HUES6 (cell line): ENCODE results near the gene FGFRL1.

ENCODE experiments used
- H3K27ac ChIP-seq: 2 replicates; pipeline ENCODE4 v1.7.0; 2013; ENCODE audit warnings: low read depth, mild to moderate bottlenecking, low read length, inconsistent platforms
- H3K27me3 ChIP-seq: 2 replicates; pipeline ENCODE4 v1.6.1; 2013; ENCODE audit warnings: low read length; ENCODE audit not compliant: control insufficient read depth, insufficient read depth
- H3K36me3 ChIP-seq: 2 replicates; pipeline ENCODE4 v1.6.1; 2013; ENCODE audit warnings: low read length; ENCODE audit not compliant: control insufficient read depth, insufficient read depth
- H3K4me1 ChIP-seq: 2 replicates; pipeline ENCODE4 v1.6.1; 2013; ENCODE audit warnings: low read length; ENCODE audit not compliant: control insufficient read depth, insufficient read depth
- H3K4me3 ChIP-seq: 2 replicates; pipeline ENCODE4 v1.5.1; 2013; ENCODE audit warnings: low read depth, low read length
- H3K9ac ChIP-seq: one replicate; pipeline ENCODE4 v1.6.1; 2013; ENCODE audit warnings: mild to moderate bottlenecking, low read length
- H3K9me3 ChIP-seq: 2 replicates; pipeline ENCODE4 v1.6.1; 2013; ENCODE audit warnings: low read depth, low read length; ENCODE audit not compliant: control insufficient read depth, insufficient read depth

FGFRL1 gene

GRCh38 chr4:1004557-1005485, 6.6 kb upstream of the FGFRL1 start:
- H3K9ac ChIP-seq = no peak overlapping the region
- H3K27me3 ChIP-seq = peaks cover 95% of the 10 kb centered on the region

DNA sequence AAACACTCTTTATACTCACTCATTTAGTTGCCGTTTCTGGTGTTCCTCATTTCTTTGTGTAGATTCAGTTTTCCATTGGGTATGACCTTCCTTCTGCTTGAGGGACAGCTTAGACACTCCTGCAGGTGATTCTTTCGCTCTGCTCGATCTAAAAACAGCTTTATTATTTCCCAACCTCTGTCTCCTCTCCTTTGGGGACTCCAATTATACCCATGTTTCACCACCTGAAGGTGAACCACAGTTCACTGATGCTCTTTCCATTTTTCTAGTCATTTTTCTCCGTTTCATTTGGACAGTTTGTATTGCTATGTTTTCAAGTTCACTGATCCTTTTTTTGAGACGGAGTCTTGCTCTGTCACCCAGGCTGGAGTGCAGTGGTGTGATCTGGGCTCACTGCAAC, 4.6 kb upstream of the FGFRL1 start:
- H3K36me3 ChIP-seq = no peaks in the 10 kb centered on the region
- H3K9me3 ChIP-seq = peaks cover 3% of the 10 kb centered on the region; the same call in 1 of the 2 replicates
- peaks cover 88% of the 10 kb centered on the region for H3K27me3 ChIP-seq
- H3K4me1 ChIP-seq = peaks cover 22% of the 10 kb centered on the region
- no peak overlapping the region for H3K27ac ChIP-seq
- H3K9ac ChIP-seq = no peak overlapping the region
- H3K4me3 ChIP-seq = no peak overlapping the region

More at GRCh38 chr4:1004557-1005485, 6.6 kb upstream of the FGFRL1 start:
- peaks cover 13% of the 10 kb centered on the region for H3K4me1 ChIP-seq
- H3K4me3 ChIP-seq = no peak overlapping the region
- no peak overlapping the region for H3K27ac ChIP-seq
- H3K9me3 ChIP-seq = peaks cover 3% of the 10 kb centered on the region; the same call in 1 of the 2 replicates
- no peaks in the 10 kb centered on the region for H3K36me3 ChIP-seq

DNA sequence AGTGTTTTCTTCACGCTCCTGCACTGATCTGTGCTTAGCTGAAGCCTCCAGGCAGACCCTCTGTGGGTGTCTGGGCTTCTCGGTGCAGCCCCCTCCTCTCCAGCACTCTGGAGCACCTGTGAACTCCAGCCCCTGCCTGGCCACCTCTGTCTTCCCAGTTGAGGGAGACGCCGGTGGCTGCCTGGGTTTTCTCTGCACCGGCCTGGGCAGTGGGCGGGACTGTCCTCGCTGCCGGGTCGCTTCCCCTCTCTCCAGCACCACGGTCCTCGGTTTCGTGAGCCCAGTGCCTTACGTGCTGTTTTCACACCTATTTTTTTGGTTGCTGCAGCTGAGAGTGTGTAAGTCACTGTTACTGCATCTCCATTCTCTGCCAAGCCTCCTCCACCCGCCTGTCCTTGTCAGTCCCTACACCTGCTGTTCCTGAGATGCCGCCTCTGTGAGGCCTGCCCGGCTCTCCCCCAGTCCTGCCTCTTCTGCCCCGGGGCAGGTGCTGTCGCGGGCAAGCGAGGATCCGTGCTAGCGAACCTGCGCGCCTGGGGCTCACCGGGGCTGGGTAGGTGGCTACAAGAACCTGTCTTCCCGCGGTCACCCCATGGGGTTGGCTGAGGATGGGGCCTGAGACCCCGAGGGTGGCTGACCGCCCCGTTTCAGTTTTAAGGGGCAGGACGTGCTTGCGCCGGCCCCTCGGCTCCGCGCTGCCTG, 2.4 kb upstream of the FGFRL1 start:
- Histone ChIP-seq H3K36me3 (no peaks in the 10 kb centered on the region), H3K27me3 (peaks cover 83% of the 10 kb centered on the region), H3K9me3 (peaks cover 3% of the 10 kb centered on the region; the same call in 1 of the 2 replicates), H3K9ac (peak overlapping the region; percentile 16), H3K4me3 (peak overlapping the region; percentile 41), H3K4me1 (peaks cover 15% of the 10 kb centered on the region), H3K27ac (no peak overlapping the region)

- H3K36me3 ChIP-seq = no peaks in the 10 kb centered on the region
- H3K27ac ChIP-seq = no peak overlapping the region
- peaks cover 3% of the 10 kb centered on the region; the same call in 1 of the 2 replicates for H3K9me3 ChIP-seq
- peaks cover 15% of the 10 kb centered on the region for H3K4me1 ChIP-seq
- peak overlapping the region; percentile 77 for H3K4me3 ChIP-seq
- peak overlapping the region; percentile 33 for H3K9ac ChIP-seq
- peaks cover 80% of the 10 kb centered on the region for H3K27me3 ChIP-seq
These were observed 1.7 kb upstream of the FGFRL1 start for GRCh38 chr4:1009542-1010394.

GRCh38 chr4:1010395-1011021, 918 bp upstream of the FGFRL1 start:
- H3K9ac ChIP-seq = no peak overlapping the region

GRCh38 chr4:1011666-1012033, 224 bp downstream of the FGFRL1 start:
- Histone ChIP-seq H3K4me1 (peaks cover 19% of the 10 kb centered on the region), H3K27ac (no peak overlapping the region), H3K9me3 (peaks cover 3% of the 10 kb centered on the region; the same call in 1 of the 2 replicates), H3K27me3 (peaks cover 62% of the 10 kb centered on the region), H3K9ac (no peak overlapping the region), H3K4me3 (no peak overlapping the region), H3K36me3 (no peaks in the 10 kb centered on the region)

More at GRCh38 chr4:1010395-1011021, 918 bp upstream of the FGFRL1 start:
- H3K9me3 ChIP-seq = peaks cover 3% of the 10 kb centered on the region; the same call in 1 of the 2 replicates
- peak overlapping the region; percentile 77 for H3K4me3 ChIP-seq
- H3K27ac ChIP-seq = no peak overlapping the region
- H3K4me1 ChIP-seq = peaks cover 19% of the 10 kb centered on the region
- peaks cover 73% of the 10 kb centered on the region for H3K27me3 ChIP-seq
- H3K36me3 ChIP-seq = no peaks in the 10 kb centered on the region

DNA sequence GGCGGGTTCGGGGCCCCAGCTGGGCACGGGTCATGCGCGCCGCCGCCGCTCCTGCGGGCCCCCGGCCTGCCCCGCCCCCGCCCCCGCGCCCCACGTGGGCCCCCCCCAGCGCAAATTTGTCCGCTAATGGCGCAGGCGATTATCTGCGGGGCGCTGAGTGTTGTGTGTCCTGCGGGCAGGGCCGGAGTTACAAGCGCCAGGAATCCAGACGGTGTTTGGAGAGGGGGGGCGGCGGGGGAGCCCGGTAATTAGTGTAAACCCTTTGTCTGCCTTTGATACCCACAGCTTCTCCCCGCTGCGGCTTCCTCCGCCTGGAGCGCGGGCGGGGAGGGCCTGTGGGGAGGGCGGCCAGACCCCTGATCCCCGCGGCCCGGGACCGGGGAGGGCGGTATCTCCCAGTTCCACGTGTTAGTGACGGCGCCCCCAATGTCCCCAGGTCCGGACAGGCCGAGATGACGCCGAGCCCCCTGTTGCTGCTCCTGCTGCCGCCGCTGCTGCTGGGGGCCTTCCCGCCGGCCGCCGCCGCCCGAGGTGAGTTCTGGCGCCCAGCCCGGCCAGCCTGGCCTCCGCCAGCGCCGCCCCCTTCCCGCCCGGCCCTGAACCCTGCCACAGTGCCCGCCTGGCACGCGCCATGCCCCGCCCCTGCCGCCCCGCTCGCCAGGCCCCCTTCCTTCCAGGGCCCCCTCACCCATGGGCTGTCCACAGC, 761 bp downstream of the FGFRL1 start:
- H3K27me3 ChIP-seq = peaks cover 57% of the 10 kb centered on the region
- no peaks in the 10 kb centered on the region for H3K36me3 ChIP-seq
- H3K4me1 ChIP-seq = peaks cover 19% of the 10 kb centered on the region
- H3K27ac ChIP-seq = no peak overlapping the region
- H3K9ac ChIP-seq = peak overlapping the region; percentile 12
- H3K4me3 ChIP-seq = peak overlapping the region; percentile 60
- H3K9me3 ChIP-seq = no peaks in the 10 kb centered on the region

- Histone ChIP-seq H3K27ac (no peak overlapping the region), H3K4me1 (peaks cover 26% of the 10 kb centered on the region), H3K4me3 (no peak overlapping the region), H3K36me3 (no peaks in the 10 kb centered on the region), H3K9me3 (no peaks in the 10 kb centered on the region), H3K27me3 (peaks cover 44% of the 10 kb centered on the region), H3K9ac (peak overlapping the region; percentile 5)
These were observed 2.0 kb downstream of the FGFRL1 start for GRCh38 chr4:1013225-1014073.

DNA sequence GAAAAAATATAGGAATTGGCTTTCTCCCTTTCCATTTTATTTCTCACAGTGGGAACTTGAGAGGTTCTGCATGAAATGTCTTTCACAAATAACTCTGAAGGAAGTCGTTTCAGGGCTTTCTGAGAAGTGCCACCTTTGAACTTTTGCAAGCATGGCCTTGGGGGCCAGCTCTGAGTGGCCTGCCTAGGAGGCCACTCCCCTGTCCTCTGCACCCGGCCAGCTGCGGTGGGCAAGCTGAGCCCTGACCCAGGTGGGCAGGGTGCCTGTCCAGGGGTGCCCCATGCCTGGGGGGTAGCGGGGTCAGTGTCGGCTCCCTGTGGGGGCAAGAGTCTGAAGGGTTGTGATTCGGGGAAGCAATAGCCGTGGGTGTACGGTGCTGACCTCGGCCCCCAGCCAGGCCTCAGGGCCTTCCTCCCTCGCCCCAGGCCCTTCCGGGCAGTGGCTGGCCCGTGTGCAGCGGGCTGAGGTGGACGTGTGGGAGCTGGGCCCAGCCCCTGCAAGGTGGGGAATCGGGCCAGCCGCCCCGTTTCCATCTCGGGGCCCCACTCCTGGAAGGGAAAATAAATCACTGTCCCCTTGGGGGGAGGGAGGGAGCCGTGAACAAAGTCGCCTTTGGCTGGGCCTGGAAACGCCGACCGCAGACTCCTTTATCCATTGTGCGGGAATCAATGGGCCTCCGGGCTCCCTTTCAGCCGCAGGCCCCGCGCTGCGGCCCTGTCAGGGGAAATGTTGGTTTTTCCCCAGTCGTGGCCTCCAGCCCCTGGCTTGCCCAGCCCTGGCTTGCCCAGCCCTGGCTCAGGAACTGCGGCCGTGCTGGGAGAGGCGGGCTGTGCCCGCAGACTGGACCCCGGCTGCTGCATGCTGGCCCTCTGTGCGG, 3.1 kb downstream of the FGFRL1 start:
- Histone ChIP-seq H3K27me3 (peaks cover 35% of the 10 kb centered on the region), H3K27ac (no peak overlapping the region; the same call in 1 of the 2 replicates), H3K9me3 (no peaks in the 10 kb centered on the region), H3K9ac (no peak overlapping the region), H3K4me1 (peaks cover 31% of the 10 kb centered on the region), H3K36me3 (no peaks in the 10 kb centered on the region), H3K4me3 (no peak overlapping the region)
